NB4 (cell line): ENCODE results near the gene CFAP251.

Experiments used
- CTCF ChIP-seq: IDR thresholded peaks from one replicate; pipeline ENCODE4 v1.5.1; 2012; ENCODE audit warnings: low read depth, low read length
- POLR2A ChIP-seq: IDR thresholded peaks from 2 replicates; pipeline ENCODE4 v1.6.1; 2011; ENCODE audit warnings: mild to moderate bottlenecking; ENCODE audit not compliant: insufficient read length; ENCODE audit errors: extremely low read depth

DNA sequence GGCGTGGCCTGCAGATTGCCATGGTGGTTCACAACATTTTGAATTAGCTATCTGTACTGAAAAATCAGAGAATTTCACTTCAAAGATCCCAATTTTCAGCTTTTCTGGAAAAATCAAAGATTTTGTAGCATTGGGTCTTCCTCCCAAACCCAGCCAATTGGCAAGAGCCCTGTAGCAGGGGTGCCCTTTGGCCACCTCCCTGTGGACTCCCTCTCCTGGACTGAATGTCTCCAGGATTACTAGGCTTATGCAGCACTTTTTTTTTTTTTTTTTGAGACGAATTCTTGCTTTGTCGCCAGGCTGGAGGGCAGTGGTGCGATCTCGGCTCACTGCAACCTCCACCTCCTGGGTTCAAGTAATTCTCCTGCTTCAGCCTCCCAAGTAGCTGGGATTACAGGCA lies 20.1 kb upstream of the CFAP251 start:
- TF ChIP-seq POLR2A (no peak), CTCF (no peak)
